Neural crest cell (in vitro differentiated cells): Measurements from ENCODE around the gene DERL3. TPM values are rescaled to one million over a fixed set of nuclear protein-coding genes. Genes with fewer than 3 reads are reported as not detected.

ENCODE experiments used
- DNase-seq: peaks from one replicate; pipeline ENCODE4 v3.0.0; 2021; ENCODE audit warnings: low read depth, mixed read lengths, low spot score
- H3K27ac Mint-ChIP-seq: one replicate; pipeline ENCODE4 v1.8.0; 2021; ENCODE audit warnings: mild to moderate bottlenecking, mixed read lengths; ENCODE audit not compliant: unreplicated experiment
- H3K27me3 Mint-ChIP-seq: 2 replicates; pipeline ENCODE4 v1.8.0; 2021; ENCODE audit warnings: low read depth, mild to moderate bottlenecking, mixed read lengths
- H3K36me3 Mint-ChIP-seq: 2 replicates; pipeline ENCODE4 v1.8.0; 2021; ENCODE audit warnings: low read depth, mild to moderate bottlenecking, mixed read lengths
- H3K4me1 Mint-ChIP-seq: 2 replicates; pipeline ENCODE4 v1.8.0; 2021; ENCODE audit warnings: mixed read lengths
- H3K4me3 Mint-ChIP-seq: one replicate; pipeline ENCODE4 v1.8.0; 2021; ENCODE audit warnings: mild to moderate bottlenecking, mixed read lengths
- H3K9me3 Mint-ChIP-seq: 2 replicates; pipeline ENCODE4 v1.8.0; 2021; ENCODE audit warnings: mixed read lengths
- CTCF ChIP-seq: fragments of 200-600 bp; sonication (generic); conservative IDR thresholded peaks from 2 replicates; pipeline ENCODE4 v1.5.0; 2021; ENCODE audit warnings: antibody characterized with exemption, mild to moderate bottlenecking
- total RNA-seq: library from RNA; stranded (reverse); gene quantifications from 2 replicates; pipeline ENCODE4 v1.2.1, GENCODE V29; 2021

The DERL3 gene
- total RNA-seq, 1 donor from 2014 or later = 5.7 TPM

DNA sequence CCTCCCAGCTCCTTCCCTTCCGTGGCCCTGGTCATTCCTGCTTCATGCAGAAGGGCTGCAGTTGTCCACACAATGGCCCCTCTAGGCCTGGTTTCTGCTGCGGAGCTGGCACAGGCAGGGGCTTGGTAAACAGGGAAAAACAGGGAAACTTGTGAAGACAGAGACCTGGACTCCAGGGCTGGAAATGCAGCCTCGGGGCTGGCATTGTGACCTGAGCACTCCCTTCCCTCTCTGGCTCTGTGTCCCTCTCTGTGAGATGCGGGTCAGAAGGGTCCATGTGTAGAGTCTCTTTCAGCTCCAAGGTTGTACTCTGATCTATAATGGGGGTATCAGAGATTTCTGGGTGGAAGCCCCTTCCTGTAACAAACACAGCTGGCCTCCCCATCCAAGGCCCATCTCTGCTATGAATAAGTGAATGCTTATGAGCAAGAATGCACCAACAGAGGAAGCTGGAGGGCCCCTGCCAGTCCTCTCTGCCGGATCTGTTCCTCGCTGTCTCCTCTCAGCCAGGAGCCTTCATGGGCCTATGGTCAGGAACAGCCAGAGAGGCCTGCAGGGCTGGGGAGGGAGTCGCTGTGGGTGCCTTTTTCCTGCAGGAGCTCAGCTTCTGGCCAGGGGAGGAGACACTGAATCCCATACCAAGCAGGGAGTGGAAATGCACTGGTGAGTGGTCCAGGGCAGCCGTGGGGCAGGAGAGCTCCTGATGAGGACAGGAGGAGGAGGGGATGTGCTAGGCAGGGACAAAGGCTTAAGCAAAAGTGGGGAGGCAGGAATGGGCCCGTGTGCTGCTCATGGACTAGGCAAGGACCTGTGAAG is 6.7 kb upstream of the DERL3 start:
- no peak for TF ChIP-seq CTCF
- H3K4me3 Mint-ChIP-seq = no peak overlapping the region
- peaks cover 12% of the 10 kb centered on the region for H3K27me3 Mint-ChIP-seq
- peak overlapping the region; percentile 81 for H3K27ac Mint-ChIP-seq
- H3K9me3 Mint-ChIP-seq = no peaks in the 10 kb centered on the region
- H3K36me3 Mint-ChIP-seq = no peaks in the 10 kb centered on the region
- DNase-seq = no peak
- peaks cover 28% of the 10 kb centered on the region for H3K4me1 Mint-ChIP-seq

GRCh38 chr22:23844739-23845202 is 6.0 kb upstream of the DERL3 start:
- H3K4me3 Mint-ChIP-seq = no peak overlapping the region
- H3K27ac Mint-ChIP-seq = no peak overlapping the region
- H3K9me3 Mint-ChIP-seq = no peaks in the 10 kb centered on the region
- no peaks in the 10 kb centered on the region for H3K36me3 Mint-ChIP-seq
- peaks cover 29% of the 10 kb centered on the region for H3K4me1 Mint-ChIP-seq
- DNase-seq = no peak
- no peak for TF ChIP-seq CTCF
- peaks cover 12% of the 10 kb centered on the region for H3K27me3 Mint-ChIP-seq

DNA sequence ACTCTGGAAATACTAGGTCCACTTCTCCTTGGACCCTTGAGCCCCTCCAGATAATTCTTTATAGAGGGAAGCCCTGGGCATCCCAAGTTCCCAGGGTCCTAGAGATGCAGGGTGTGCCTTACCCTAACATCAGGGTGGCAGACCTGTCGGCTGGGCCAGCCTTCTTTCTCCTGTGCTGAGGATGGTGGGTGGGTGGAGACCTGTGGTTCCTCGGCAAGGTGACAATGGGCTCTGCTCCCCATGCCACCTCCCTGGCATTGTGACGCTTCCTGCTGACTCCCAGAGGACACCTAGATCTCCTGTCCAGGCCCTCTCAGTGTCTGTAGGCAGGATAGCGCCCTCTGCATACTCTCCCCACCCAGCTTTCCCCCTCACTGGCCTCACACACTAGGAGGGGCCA is 3.8 kb upstream of the DERL3 start:
- no peaks in the 10 kb centered on the region for H3K9me3 Mint-ChIP-seq
- TF ChIP-seq CTCF = no peak
- H3K4me1 Mint-ChIP-seq = peaks cover 44% of the 10 kb centered on the region
- peaks cover 20% of the 10 kb centered on the region for H3K27me3 Mint-ChIP-seq
- peaks cover 3% of the 10 kb centered on the region for H3K36me3 Mint-ChIP-seq
- H3K27ac Mint-ChIP-seq = no peak overlapping the region
- no peak for DNase-seq
- H3K4me3 Mint-ChIP-seq = peak overlapping the region; percentile 6

DNA sequence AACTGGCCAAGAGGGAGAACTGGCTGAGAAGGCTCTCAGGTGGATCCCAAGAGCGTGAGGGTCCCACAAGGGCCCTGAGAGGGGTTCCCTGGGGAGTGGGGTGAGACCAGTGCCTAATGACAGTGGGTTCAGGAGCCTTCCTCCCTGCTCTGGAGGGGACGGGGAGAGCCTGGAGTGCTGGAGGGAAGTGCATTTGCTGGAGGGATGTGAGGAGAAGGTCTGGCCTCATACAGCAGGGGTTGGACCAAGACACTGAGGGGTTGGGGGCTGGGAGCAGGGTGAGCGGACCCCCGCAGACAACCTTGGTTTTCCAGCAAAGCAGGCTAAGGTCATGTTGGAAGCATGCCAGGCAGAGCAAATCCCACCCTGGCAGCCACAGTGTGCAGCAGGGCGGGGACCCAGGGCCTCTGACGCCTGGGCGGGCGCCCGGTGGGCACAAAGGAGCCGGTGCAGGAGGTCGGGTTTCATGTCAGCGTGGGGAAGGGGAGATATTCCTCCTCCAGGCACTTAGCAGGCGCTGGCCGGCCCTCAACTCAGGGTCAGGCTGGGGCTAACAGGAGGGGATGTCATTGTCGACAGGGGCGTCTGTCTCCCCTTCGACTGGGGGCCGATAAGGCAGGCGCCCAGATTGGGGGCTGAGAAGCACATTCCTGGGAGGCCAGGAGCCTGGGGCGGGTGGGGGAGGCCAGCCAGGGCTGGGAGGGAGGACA is 3.1 kb upstream of the DERL3 start:
- H3K4me3 Mint-ChIP-seq = no peak overlapping the region
- H3K27me3 Mint-ChIP-seq = peaks cover 20% of the 10 kb centered on the region
- no peak for DNase-seq
- peaks cover 48% of the 10 kb centered on the region for H3K4me1 Mint-ChIP-seq
- H3K9me3 Mint-ChIP-seq = no peaks in the 10 kb centered on the region
- H3K36me3 Mint-ChIP-seq = peaks cover 3% of the 10 kb centered on the region
- no peak overlapping the region for H3K27ac Mint-ChIP-seq
- TF ChIP-seq CTCF = no peak

- H3K4me1 Mint-ChIP-seq = peaks cover 43% of the 10 kb centered on the region
- peak overlapping the region; percentile 68 for H3K27ac Mint-ChIP-seq
Observed at GRCh38 chr22:23841292-23841691, 2.5 kb upstream of the DERL3 start.

More at GRCh38 chr22:23841292-23841691, 2.5 kb upstream of the DERL3 start:
- TF ChIP-seq CTCF = no peak
- DNase-seq = no peak
- peak overlapping the region; percentile 29 for H3K4me3 Mint-ChIP-seq
- no peaks in the 10 kb centered on the region for H3K9me3 Mint-ChIP-seq
- H3K36me3 Mint-ChIP-seq = peaks cover 3% of the 10 kb centered on the region
- H3K27me3 Mint-ChIP-seq = peaks cover 20% of the 10 kb centered on the region
